HEK293 (cell line): Measurements from ENCODE around the gene ACTR8.

Experiments used
- CTCF ChIA-PET: fragments of 350-600 bp; formaldehyde crosslinking; extraction: SDS; loops from one replicate; lab custom pipeline; 2021; ENCODE audit warnings: antibody characterized with exemption; lab: Yijun Ruan, JAX
- POLR2A ChIA-PET: fragments of 300-600 bp; formaldehyde crosslinking; extraction: SDS; loops from one replicate; lab custom pipeline; 2020; ENCODE audit warnings: antibody characterized with exemption, inconsistent platforms; lab: Yijun Ruan, JAX
- H3K27ac ChIP-seq: fragments of 200-500 bp; sonication (Bioruptor generic); 2 replicates; pipeline ENCODE4 v1.5.1; 2014; ENCODE audit warnings: low read depth, low read length, control low read depth, inconsistent platforms; ENCODE audit errors: extremely low read depth
- H3K36me3 ChIP-seq, 2 experiments: fragments of 200-500 bp in 1 of 2; sonication (Bioruptor generic) in 1 of 2; 1 replicate in 1 of 2; 2 replicates in 1 of 2; pipeline ENCODE4 v1.5.1; 2014 to 2017; ENCODE audit warnings: inconsistent platforms in 2 of 2, low read length in 2 of 2; ENCODE audit not compliant: control insufficient read depth in 2 of 2, insufficient read depth in 1 of 2
- H3K4me1 ChIP-seq: fragments of 200-500 bp; sonication (Bioruptor generic); 2 replicates; pipeline ENCODE4 v1.5.1; 2014; ENCODE audit warnings: mild to moderate bottlenecking, low read length, inconsistent platforms; ENCODE audit not compliant: control insufficient read depth, insufficient read depth
- H3K4me3 ChIP-seq: 2 replicates; pipeline ENCODE4 v1.5.1; 2011; ENCODE audit warnings: low read depth, mild to moderate bottlenecking, control low read depth, low read length, moderate library complexity
- H3K9me3 ChIP-seq: fragments of 200-500 bp; sonication (Bioruptor generic); 2 replicates; pipeline ENCODE4 v1.5.1; 2014; ENCODE audit warnings: low read depth, low read length, inconsistent platforms; ENCODE audit not compliant: control insufficient read depth, insufficient read depth
- GFI1B ChIP-seq: fragments of 450-650 bp; formaldehyde crosslinking; IDR thresholded peaks from 2 replicates; pipeline ENCODE4 v1.5.1; 2016; ENCODE audit warnings: missing biosample characterization, missing genetic modification characterization
- KLF7 ChIP-seq: fragments of 450-650 bp; formaldehyde crosslinking; IDR thresholded peaks from 2 replicates; pipeline ENCODE4 v1.5.1; 2016; ENCODE audit warnings: missing biosample characterization, missing genetic modification characterization, borderline replicate concordance
- MZF1 ChIP-seq: fragments of 450-650 bp; formaldehyde crosslinking; IDR thresholded peaks from 2 replicates; pipeline ENCODE4 v1.5.1; 2017; ENCODE audit warnings: missing biosample characterization, missing genetic modification characterization, borderline replicate concordance
- TRIM28 ChIP-seq: IDR thresholded peaks from 2 replicates; pipeline ENCODE4 v1.6.1; 2011; ENCODE audit warnings: low read length, control low read depth, borderline replicate concordance
- ZBTB21 ChIP-seq: fragments of 450-650 bp; formaldehyde crosslinking; IDR thresholded peaks from 2 replicates; pipeline ENCODE4 v1.5.1; 2017; ENCODE audit warnings: missing biosample characterization, missing genetic modification characterization
- ZFHX2 ChIP-seq: fragments of 450-650 bp; formaldehyde crosslinking; conservative IDR thresholded peaks from 2 replicates; pipeline ENCODE4 v1.5.1; 2016; ENCODE audit warnings: missing biosample characterization, missing genetic modification characterization
- ZFP3 ChIP-seq: fragments of 450-650 bp; formaldehyde crosslinking; IDR thresholded peaks from 2 replicates; pipeline ENCODE4 v1.5.1; 2016; ENCODE audit warnings: low read depth, missing biosample characterization, missing genetic modification characterization
- ZFP41 ChIP-seq: fragments of 450-650 bp; formaldehyde crosslinking; IDR thresholded peaks from 2 replicates; pipeline ENCODE4 v1.5.1; 2016; ENCODE audit warnings: missing biosample characterization, missing genetic modification characterization, borderline replicate concordance
- ZNF114 ChIP-seq: fragments of 450-650 bp; formaldehyde crosslinking; IDR thresholded peaks from 2 replicates; pipeline ENCODE4 v1.5.0; 2017; ENCODE audit warnings: missing biosample characterization, missing genetic modification characterization
- ZNF140 ChIP-seq: fragments of 450-650 bp; formaldehyde crosslinking; IDR thresholded peaks from 2 replicates; pipeline ENCODE4 v1.5.1; 2016; ENCODE audit warnings: missing biosample characterization, missing genetic modification characterization
- ZNF146 ChIP-seq: fragments of 450-650 bp; formaldehyde crosslinking; IDR thresholded peaks from 2 replicates; pipeline ENCODE4 v1.5.1; 2016; ENCODE audit warnings: missing biosample characterization, missing genetic modification characterization
- ZNF214 ChIP-seq: fragments of 450-650 bp; formaldehyde crosslinking; IDR thresholded peaks from 2 replicates; pipeline ENCODE4 v1.5.1; 2017; ENCODE audit warnings: missing biosample characterization, mild to moderate bottlenecking, missing genetic modification characterization, borderline replicate concordance
- ZNF23 ChIP-seq: fragments of 450-650 bp; formaldehyde crosslinking; IDR thresholded peaks from 2 replicates; pipeline ENCODE4 v1.5.1; 2016; ENCODE audit warnings: missing biosample characterization, missing genetic modification characterization, borderline replicate concordance
- ZNF274 ChIP-seq, 2 experiments: fragments of 200-500 bp in 1 of 2; fragments of 450-650 bp in 1 of 2; sonication (Bioruptor generic) in 1 of 2; formaldehyde crosslinking in 1 of 2; IDR thresholded peaks; 2 replicates each; pipeline versions ENCODE4 v1.5.1 to v1.6.1; 2014 to 2016; ENCODE audit warnings: borderline replicate concordance in 1 of 2, inconsistent platforms in 1 of 2, low read length in 1 of 2, missing biosample characterization in 1 of 2, missing genetic modification characterization in 1 of 2
- ZNF302 ChIP-seq: fragments of 450-650 bp; formaldehyde crosslinking; IDR thresholded peaks from 2 replicates; pipeline ENCODE4 v1.5.1; 2016; ENCODE audit warnings: missing biosample characterization, missing genetic modification characterization, low read depth
- ZNF391 ChIP-seq: fragments of 450-650 bp; formaldehyde crosslinking; IDR thresholded peaks from 2 replicates; pipeline ENCODE4 v1.5.1; 2016; ENCODE audit warnings: low read depth, missing biosample characterization, missing genetic modification characterization, borderline replicate concordance
- ZNF404 ChIP-seq: fragments of 450-650 bp; formaldehyde crosslinking; IDR thresholded peaks from 2 replicates; pipeline ENCODE4 v1.5.1; 2017; ENCODE audit warnings: missing biosample characterization, missing genetic modification characterization
- ZNF621 ChIP-seq: fragments of 450-650 bp; formaldehyde crosslinking; IDR thresholded peaks from 2 replicates; pipeline ENCODE4 v1.5.1; 2017; ENCODE audit warnings: missing biosample characterization, missing genetic modification characterization
- ZNF623 ChIP-seq: fragments of 450-650 bp; formaldehyde crosslinking; IDR thresholded peaks from 2 replicates; pipeline ENCODE4 v1.5.1; 2016; ENCODE audit warnings: missing biosample characterization, missing genetic modification characterization
- ZNF76 ChIP-seq: fragments of 450-650 bp; formaldehyde crosslinking; IDR thresholded peaks from 2 replicates; pipeline ENCODE4; 2016; ENCODE audit warnings: low read depth, missing biosample characterization, missing genetic modification characterization, borderline replicate concordance
- ZNF776 ChIP-seq: fragments of 450-650 bp; formaldehyde crosslinking; IDR thresholded peaks from 2 replicates; pipeline ENCODE4 v1.5.0; 2017; ENCODE audit warnings: missing biosample characterization, missing genetic modification characterization, borderline replicate concordance
- ZNF837 ChIP-seq: fragments of 450-650 bp; formaldehyde crosslinking; IDR thresholded peaks from 2 replicates; pipeline ENCODE4 v1.5.1; 2016; ENCODE audit warnings: missing biosample characterization, missing genetic modification characterization
- ZNF843 ChIP-seq: fragments of 450-650 bp; formaldehyde crosslinking; IDR thresholded peaks from 2 replicates; pipeline ENCODE4 v1.5.1; 2016; ENCODE audit warnings: missing biosample characterization, missing genetic modification characterization
- TF ChIP-seq, protein P1 (sequence below): fragments of 450-650 bp; formaldehyde crosslinking; IDR thresholded peaks from 2 replicates; pipeline ENCODE4 v1.5.1; 2016; ENCODE audit warnings: missing biosample characterization, missing genetic modification characterization
- TF ChIP-seq, protein P2 (sequence below): fragments of 450-650 bp; formaldehyde crosslinking; IDR thresholded peaks from 2 replicates; pipeline ENCODE4 v1.5.1; 2017; ENCODE audit warnings: missing biosample characterization, missing genetic modification characterization
- TF ChIP-seq, protein P3 (sequence below): fragments of 450-650 bp; IDR thresholded peaks from 2 replicates; pipeline ENCODE4 v1.5.1; 2018; ENCODE audit warnings: missing biosample characterization, mild to moderate bottlenecking, missing genetic modification characterization
- TF ChIP-seq, protein P4 (sequence below): fragments of 450-650 bp; formaldehyde crosslinking; IDR thresholded peaks from 2 replicates; pipeline ENCODE4 v1.5.1; 2016; ENCODE audit warnings: missing biosample characterization, missing genetic modification characterization
- TF ChIP-seq, protein P5 (sequence below): fragments of 450-650 bp; formaldehyde crosslinking; IDR thresholded peaks from 2 replicates; pipeline ENCODE4 v1.5.1; 2016; ENCODE audit warnings: missing biosample characterization, missing genetic modification characterization

The ACTR8 gene

DNA sequence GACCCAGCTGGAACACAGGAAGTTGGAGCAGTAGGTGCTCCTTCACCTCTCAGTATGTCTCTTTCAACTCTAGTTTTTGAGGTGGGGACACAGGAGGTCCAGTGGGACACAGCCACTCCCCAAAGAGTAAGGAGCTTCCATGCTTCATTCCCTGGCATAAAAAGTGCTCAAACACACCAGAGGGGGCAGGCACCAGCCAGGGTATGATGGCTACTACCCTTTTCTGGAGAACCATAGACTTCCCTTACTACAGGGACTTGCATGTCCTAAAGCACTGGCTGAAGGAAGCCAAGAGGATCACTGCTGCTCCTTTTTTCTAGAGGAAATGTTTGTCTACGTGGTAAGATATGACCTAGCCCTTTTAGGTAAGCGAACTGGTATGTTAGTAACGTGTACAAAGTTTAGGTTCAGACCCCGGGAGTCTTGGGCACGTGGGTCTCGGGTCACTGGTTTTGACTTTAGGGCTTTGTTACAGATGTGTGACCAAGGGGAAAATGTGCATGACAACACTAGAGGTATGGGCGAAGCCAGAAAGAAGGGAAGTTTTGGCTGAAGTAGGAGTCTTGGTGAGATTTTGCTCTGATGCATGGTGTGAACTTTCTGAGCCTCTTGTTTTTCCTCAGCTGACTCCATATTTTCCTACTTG, 23.7 kb downstream of the ACTR8 start:
- POLR2A ChIA-PET: no interaction called here
- no peak overlapping the region for H3K27ac ChIP-seq
- no peaks in the 10 kb centered on the region for H3K9me3 ChIP-seq
- no peak overlapping the region for H3K4me3 ChIP-seq
- TF ChIP-seq ZFHX2 (tag by site-specific recombination) (no peak), MZF1 (no peak), ZFP3 (tag by site-specific recombination) (no peak), TRIM28 (no peak), ZNF391 (tag by site-specific recombination) (no peak), ZFP41 (tag by site-specific recombination) (no peak), ZNF23 (tag by site-specific recombination) (no peak), ZNF114 (tag by site-specific recombination) (no peak), KLF7 (tag by site-specific recombination) (no peak), ZNF76 (tag by site-specific recombination) (no peak), ZNF302 (tag by site-specific recombination) (no peak), ZNF621 (tag by site-specific recombination) (no peak), ZNF274 (IDR thresholded peaks at IDR 0.05; ENCODE audit: low read length) (no peak), ZNF274 (tag by site-specific recombination; IDR thresholded peaks at IDR 0.05; ENCODE audit: borderline replicate concordance) (no peak), ZNF140 (tag by site-specific recombination) (no peak), ZNF404 (no peak), GFI1B (tag by site-specific recombination) (no peak), ZNF623 (tag by site-specific recombination) (no peak)
- TF ChIP-seq, protein P1, sequence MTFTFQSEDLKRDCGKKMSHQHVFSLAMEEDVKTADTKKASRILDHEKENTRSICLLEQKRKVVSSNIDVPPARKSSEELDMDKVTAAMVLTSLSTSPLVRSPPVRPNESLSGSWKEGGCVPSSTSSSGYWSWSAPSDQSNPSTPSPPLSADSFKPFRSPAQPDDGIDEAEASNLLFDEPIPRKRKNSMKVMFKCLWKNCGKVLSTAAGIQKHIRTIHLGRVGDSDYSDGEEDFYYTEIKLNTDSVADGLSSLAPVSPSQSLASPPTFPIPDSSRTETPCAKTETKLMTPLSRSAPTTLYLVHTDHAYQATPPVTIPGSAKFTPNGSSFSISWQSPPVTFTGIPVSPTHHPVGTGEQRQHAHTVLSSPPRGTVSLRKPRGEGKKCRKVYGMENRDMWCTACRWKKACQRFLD (tag by site-specific recombination): no peak
- TF ChIP-seq, protein P2, sequence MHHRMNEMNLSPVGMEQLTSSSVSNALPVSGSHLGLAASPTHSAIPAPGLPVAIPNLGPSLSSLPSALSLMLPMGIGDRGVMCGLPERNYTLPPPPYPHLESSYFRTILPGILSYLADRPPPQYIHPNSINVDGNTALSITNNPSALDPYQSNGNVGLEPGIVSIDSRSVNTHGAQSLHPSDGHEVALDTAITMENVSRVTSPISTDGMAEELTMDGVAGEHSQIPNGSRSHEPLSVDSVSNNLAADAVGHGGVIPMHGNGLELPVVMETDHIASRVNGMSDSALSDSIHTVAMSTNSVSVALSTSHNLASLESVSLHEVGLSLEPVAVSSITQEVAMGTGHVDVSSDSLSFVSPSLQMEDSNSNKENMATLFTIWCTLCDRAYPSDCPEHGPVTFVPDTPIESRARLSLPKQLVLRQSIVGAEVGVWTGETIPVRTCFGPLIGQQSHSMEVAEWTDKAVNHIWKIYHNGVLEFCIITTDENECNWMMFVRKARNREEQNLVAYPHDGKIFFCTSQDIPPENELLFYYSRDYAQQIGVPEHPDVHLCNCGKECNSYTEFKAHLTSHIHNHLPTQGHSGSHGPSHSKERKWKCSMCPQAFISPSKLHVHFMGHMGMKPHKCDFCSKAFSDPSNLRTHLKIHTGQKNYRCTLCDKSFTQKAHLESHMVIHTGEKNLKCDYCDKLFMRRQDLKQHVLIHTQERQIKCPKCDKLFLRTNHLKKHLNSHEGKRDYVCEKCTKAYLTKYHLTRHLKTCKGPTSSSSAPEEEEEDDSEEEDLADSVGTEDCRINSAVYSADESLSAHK (tag by site-specific recombination): no peak
- TF ChIP-seq, protein P3, sequence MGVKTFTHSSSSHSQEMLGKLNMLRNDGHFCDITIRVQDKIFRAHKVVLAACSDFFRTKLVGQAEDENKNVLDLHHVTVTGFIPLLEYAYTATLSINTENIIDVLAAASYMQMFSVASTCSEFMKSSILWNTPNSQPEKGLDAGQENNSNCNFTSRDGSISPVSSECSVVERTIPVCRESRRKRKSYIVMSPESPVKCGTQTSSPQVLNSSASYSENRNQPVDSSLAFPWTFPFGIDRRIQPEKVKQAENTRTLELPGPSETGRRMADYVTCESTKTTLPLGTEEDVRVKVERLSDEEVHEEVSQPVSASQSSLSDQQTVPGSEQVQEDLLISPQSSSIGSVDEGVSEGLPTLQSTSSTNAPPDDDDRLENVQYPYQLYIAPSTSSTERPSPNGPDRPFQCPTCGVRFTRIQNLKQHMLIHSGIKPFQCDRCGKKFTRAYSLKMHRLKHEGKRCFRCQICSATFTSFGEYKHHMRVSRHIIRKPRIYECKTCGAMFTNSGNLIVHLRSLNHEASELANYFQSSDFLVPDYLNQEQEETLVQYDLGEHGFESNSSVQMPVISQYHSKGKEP (tag by site-specific recombination): no peak
- no peaks in the 10 kb centered on the region for H3K4me1 ChIP-seq
- peaks cover 0 to 89% of the 10 kb centered on the region in 2 experiments for H3K36me3 ChIP-seq
- CTCF ChIA-PET: no interaction called here

DNA sequence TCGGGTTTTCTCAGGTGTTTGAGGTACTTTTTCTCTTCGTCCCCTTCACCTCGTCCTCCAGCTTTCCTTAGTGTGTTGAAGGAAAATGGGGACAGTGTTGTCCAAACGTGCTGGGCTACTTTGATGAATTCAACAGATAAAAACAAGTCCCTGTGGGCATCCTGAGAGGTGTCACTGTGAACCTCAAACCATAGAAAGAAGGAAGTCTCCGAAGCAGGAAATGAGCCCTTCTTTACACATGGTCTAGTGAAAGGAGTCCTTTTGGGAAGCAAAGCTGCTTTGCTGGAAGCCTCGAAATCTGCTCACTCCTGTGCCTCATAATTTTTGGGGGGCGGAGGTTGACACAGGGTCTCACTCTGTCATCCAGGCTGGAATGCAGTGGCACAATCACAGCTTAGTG, 25.0 kb downstream of the ACTR8 start:
- no peaks in the 10 kb centered on the region for H3K9me3 ChIP-seq
- no peak overlapping the region for H3K27ac ChIP-seq
- no peak overlapping the region for H3K4me3 ChIP-seq
- ChIA-PET POLR2A (interaction anchor here (0.8 kb wide), 1 partner anchor 35 kb away, joined by 3 read pairs; the partner anchor contains the start of gene SELENOK), CTCF (no interaction called here)
- peaks cover 0 to 90% of the 10 kb centered on the region in 2 experiments for H3K36me3 ChIP-seq
- H3K4me1 ChIP-seq: no peaks in the 10 kb centered on the region
- TF ChIP-seq, protein P4, sequence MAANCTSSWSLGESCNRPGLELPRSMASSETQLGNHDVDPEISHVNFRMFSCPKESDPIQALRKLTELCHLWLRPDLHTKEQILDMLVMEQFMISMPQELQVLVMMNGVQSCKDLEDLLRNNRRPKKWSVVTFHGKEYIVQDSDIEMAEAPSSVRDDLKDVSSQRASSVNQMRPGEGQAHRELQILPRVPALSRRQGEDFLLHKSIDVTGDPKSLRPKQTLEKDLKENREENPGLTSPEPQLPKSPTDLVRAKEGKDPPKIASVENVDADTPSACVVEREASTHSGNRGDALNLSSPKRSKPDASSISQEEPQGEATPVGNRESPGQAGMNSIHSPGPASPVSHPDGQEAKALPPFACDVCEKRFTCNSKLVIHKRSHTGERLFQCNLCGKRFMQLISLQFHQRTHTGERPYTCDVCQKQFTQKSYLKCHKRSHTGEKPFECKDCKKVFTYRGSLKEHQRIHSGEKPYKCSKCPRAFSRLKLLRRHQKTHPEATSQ (tag by site-specific recombination): no peak
- TF ChIP-seq ZBTB21 (tag by site-specific recombination) (no peak), ZNF776 (tag by site-specific recombination) (no peak), ZNF146 (no peak), ZNF623 (tag by site-specific recombination) (no peak), ZNF214 (no peak), ZNF843 (tag by site-specific recombination) (no peak), ZNF837 (tag by site-specific recombination) (no peak)
- TF ChIP-seq, protein P5, sequence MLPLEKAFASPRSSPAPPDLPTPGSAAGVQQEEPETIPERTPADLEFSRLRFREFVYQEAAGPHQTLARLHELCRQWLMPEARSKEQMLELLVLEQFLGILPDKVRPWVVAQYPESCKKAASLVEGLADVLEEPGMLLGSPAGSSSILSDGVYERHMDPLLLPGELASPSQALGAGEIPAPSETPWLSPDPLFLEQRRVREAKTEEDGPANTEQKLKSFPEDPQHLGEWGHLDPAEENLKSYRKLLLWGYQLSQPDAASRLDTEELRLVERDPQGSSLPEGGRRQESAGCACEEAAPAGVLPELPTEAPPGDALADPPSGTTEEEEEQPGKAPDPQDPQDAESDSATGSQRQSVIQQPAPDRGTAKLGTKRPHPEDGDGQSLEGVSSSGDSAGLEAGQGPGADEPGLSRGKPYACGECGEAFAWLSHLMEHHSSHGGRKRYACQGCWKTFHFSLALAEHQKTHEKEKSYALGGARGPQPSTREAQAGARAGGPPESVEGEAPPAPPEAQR: no peak
